ENCODE data around the gene NFATC2. TPM values are rescaled to one million over a fixed set of nuclear protein-coding genes. Genes with fewer than 3 reads are reported as not detected.

Gene NFATC2
- total RNA-seq, 1 experiment from 2014 or later, result 5.0 TPM

GRCh38 chr20:51467956-51468626 lies 74.4 kb downstream of the NFATC2 start:
- RAD21 ChIA-PET (ENCODE audit: low non-redundant PET in 1 of 2, low total read pairs in 2 of 2, uncharacterized antibody in 2 of 2, unreplicated experiment in 2 of 2), result no interaction called here
- TF ChIP-seq EZH2 (IDR thresholded peaks at IDR 0.05), result no peak
- no peak for TF ChIP-seq JUND (IDR thresholded peaks at IDR 0.05)
- no peak for TF ChIP-seq RAD21 (IDR thresholded peaks at IDR 0.05; ENCODE audit: low read depth)
- TF ChIP-seq EZH2phosphoT487 (IDR thresholded peaks at IDR 0.05; ENCODE audit: borderline replicate concordance), result no peak
- TF ChIP-seq, protein P1, sequence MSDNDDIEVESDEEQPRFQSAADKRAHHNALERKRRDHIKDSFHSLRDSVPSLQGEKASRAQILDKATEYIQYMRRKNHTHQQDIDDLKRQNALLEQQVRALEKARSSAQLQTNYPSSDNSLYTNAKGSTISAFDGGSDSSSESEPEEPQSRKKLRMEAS (IDR thresholded peaks at IDR 0.05), result no peak
- TF ChIP-seq YY1 (IDR thresholded peaks at IDR 0.05; ENCODE audit: extremely low read depth, insufficient replicate concordance, low read depth, low read length), result no peak
- TF ChIP-seq SP1 (IDR thresholded peaks at IDR 0.05; ENCODE audit: low read depth), result no peak
- TF ChIP-seq, protein P2, sequence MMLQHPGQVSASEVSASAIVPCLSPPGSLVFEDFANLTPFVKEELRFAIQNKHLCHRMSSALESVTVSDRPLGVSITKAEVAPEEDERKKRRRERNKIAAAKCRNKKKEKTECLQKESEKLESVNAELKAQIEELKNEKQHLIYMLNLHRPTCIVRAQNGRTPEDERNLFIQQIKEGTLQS (IDR thresholded peaks at IDR 0.05), result no peak
- no peak for TF ChIP-seq FOSL1 (IDR thresholded peaks at IDR 0.05; ENCODE audit: low read depth)
- no peak for TF ChIP-seq ZBTB33 (IDR thresholded peaks at IDR 0.05; ENCODE audit: extremely low read depth, insufficient replicate concordance, low read length)
- TF ChIP-seq, protein P3, sequence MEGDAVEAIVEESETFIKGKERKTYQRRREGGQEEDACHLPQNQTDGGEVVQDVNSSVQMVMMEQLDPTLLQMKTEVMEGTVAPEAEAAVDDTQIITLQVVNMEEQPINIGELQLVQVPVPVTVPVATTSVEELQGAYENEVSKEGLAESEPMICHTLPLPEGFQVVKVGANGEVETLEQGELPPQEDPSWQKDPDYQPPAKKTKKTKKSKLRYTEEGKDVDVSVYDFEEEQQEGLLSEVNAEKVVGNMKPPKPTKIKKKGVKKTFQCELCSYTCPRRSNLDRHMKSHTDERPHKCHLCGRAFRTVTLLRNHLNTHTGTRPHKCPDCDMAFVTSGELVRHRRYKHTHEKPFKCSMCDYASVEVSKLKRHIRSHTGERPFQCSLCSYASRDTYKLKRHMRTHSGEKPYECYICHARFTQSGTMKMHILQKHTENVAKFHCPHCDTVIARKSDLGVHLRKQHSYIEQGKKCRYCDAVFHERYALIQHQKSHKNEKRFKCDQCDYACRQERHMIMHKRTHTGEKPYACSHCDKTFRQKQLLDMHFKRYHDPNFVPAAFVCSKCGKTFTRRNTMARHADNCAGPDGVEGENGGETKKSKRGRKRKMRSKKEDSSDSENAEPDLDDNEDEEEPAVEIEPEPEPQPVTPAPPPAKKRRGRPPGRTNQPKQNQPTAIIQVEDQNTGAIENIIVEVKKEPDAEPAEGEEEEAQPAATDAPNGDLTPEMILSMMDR (IDR thresholded peaks at IDR 0.05 in 2 of 3, conservative IDR thresholded peaks at IDR 0.05 in 1 of 3; ENCODE audit: borderline replicate concordance in 1 of 3, insufficient read depth in 1 of 3, low read depth in 2 of 3, low read length in 2 of 3), result no peak
- TF ChIP-seq, protein P4, sequence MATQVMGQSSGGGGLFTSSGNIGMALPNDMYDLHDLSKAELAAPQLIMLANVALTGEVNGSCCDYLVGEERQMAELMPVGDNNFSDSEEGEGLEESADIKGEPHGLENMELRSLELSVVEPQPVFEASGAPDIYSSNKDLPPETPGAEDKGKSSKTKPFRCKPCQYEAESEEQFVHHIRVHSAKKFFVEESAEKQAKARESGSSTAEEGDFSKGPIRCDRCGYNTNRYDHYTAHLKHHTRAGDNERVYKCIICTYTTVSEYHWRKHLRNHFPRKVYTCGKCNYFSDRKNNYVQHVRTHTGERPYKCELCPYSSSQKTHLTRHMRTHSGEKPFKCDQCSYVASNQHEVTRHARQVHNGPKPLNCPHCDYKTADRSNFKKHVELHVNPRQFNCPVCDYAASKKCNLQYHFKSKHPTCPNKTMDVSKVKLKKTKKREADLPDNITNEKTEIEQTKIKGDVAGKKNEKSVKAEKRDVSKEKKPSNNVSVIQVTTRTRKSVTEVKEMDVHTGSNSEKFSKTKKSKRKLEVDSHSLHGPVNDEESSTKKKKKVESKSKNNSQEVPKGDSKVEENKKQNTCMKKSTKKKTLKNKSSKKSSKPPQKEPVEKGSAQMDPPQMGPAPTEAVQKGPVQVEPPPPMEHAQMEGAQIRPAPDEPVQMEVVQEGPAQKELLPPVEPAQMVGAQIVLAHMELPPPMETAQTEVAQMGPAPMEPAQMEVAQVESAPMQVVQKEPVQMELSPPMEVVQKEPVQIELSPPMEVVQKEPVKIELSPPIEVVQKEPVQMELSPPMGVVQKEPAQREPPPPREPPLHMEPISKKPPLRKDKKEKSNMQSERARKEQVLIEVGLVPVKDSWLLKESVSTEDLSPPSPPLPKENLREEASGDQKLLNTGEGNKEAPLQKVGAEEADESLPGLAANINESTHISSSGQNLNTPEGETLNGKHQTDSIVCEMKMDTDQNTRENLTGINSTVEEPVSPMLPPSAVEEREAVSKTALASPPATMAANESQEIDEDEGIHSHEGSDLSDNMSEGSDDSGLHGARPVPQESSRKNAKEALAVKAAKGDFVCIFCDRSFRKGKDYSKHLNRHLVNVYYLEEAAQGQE (IDR thresholded peaks at IDR 0.05; ENCODE audit: low read depth), result no peak
- TF ChIP-seq CEBPB (IDR thresholded peaks at IDR 0.05; ENCODE audit: low read depth), result no peak

More at GRCh38 chr20:51467956-51468626, 74.4 kb downstream of the NFATC2 start:
- H3K27ac ChIP-seq (ENCODE audit: low read depth, low read length), result no peak overlapping the region
- no peak overlapping the region for H3K4me2 ChIP-seq (ENCODE audit: low read length)
- no peaks in the 10 kb centered on the region for H3K9me3 ChIP-seq (ENCODE audit: control insufficient read depth in 1 of 2, insufficient read depth in 1 of 2, low read depth in 1 of 2, low read length in 2 of 2)
- ATAC-seq (no peak), DNase-seq (ENCODE audit: low read depth, low spot score) (no peak)
- H3K79me2 ChIP-seq (ENCODE audit: insufficient read depth, low read length), result no peaks in the 10 kb centered on the region
- no peaks in the 10 kb centered on the region for H3K9me2 ChIP-seq (ENCODE audit: insufficient read depth)
- CTCF ChIA-PET, result no interaction called here
- POLR2A ChIA-PET, result no interaction called here
- intact Hi-C loops (cut with micrococcal nuclease), result no loop called here
- no peaks in the 10 kb centered on the region for H4K20me1 ChIP-seq (ENCODE audit: insufficient read depth)
- no TSS peak for BruUV-seq (replicated peaks)
- no peaks in the 10 kb centered on the region for H3K36me3 ChIP-seq (ENCODE audit: control insufficient read depth in 1 of 2, insufficient read depth in 2 of 2, low read length in 2 of 2)
- no peaks in the 10 kb centered on the region for H3K27me3 ChIP-seq (ENCODE audit: insufficient read depth, low read length)
- no peaks in the 10 kb centered on the region for H3K4me1 ChIP-seq (ENCODE audit: control insufficient read depth in 1 of 2, insufficient read depth in 2 of 2, low read length in 2 of 2)
- no peak overlapping the region for H2AFZ ChIP-seq (ENCODE audit: low read depth, low read length, poor library complexity, severe bottlenecking)
- H3K9ac ChIP-seq (ENCODE audit: low read length), result no peak overlapping the region
- H3K4me3 ChIP-seq (replicated peaks in 1 of 2; ENCODE audit: low read depth in 1 of 2, low read length in 2 of 2), result no peak overlapping the region

Measured in HCT116 (cell line).